H1 (cell line): ENCODE results near the gene NHERF2. TPM values are rescaled to one million over a fixed set of nuclear protein-coding genes. Genes with fewer than 3 reads are reported as not detected.
A peak's percentile ranks its signal among the peaks of the same experiment; 100 is the strongest.

Source experiments
- CTCF ChIA-PET: fragments of 300-600 bp; sonication (Branson Sonifier 250); formaldehyde crosslinking; loops from one replicate; lab custom pipeline; 2021; ENCODE audit not compliant: partially characterized antibody; lab: Charles Lee
- POLR2A ChIA-PET: fragments of 300-600 bp; sonication (Branson Sonifier 250); formaldehyde crosslinking; loops from one replicate; lab custom pipeline; 2021; ENCODE audit warnings: inconsistent platforms; ENCODE audit not compliant: partially characterized antibody; lab: Charles Lee
- DNase-seq, 2 experiments: peaks; one replicate each; pipeline versions ENCODE4 v3.0.0 to v3.0.0-alpha.2; 2010 to 2022; ENCODE audit warnings: low spot score in 2 of 2, low read depth in 1 of 2, mixed read lengths in 1 of 2
- FAIRE-seq: peaks from 2 replicates; lab custom pipeline; 2011; peaks lifted over from hg19 to GRCh38; lab: Jason Lieb, UNC
- H2AFZ ChIP-seq: 2 replicates; pipeline ENCODE4 v1.8.1; 2012; ENCODE audit warnings: low read length, inconsistent platforms
- H2AK5ac ChIP-seq: 2 replicates; pipeline ENCODE4 v1.6.1; 2013; ENCODE audit warnings: low read depth, low read length
- H2BK120ac ChIP-seq: replicated peaks from 2 replicates; pipeline ENCODE3; 2013; ENCODE audit warnings: low read depth, low read length, inconsistent platforms
- H2BK12ac ChIP-seq: 2 replicates; pipeline ENCODE4 v1.6.1; 2013; ENCODE audit warnings: low read depth, low read length
- H2BK15ac ChIP-seq: 2 replicates; pipeline ENCODE4 v1.6.1; 2013; ENCODE audit warnings: low read length
- H2BK20ac ChIP-seq: 2 replicates; pipeline ENCODE4 v1.6.1; 2013; ENCODE audit warnings: low read length
- H2BK5ac ChIP-seq: 2 replicates; pipeline ENCODE4 v1.6.1; 2013; ENCODE audit warnings: low read depth, low read length
- H3K14ac ChIP-seq: 2 replicates; pipeline ENCODE4 v1.6.1; 2013; ENCODE audit warnings: inconsistent platforms; ENCODE audit not compliant: insufficient read length
- H3K18ac ChIP-seq: 2 replicates; pipeline ENCODE4 v1.6.1; 2013; ENCODE audit warnings: low read length; ENCODE audit errors: extremely low read depth
- H3K23ac ChIP-seq: 2 replicates; pipeline ENCODE4 v1.6.1; 2013; ENCODE audit warnings: inconsistent platforms; ENCODE audit not compliant: insufficient read length
- H3K23me2 ChIP-seq: 2 replicates; pipeline ENCODE4 v1.6.1; 2013; ENCODE audit warnings: low read depth, low read length
- H3K27ac ChIP-seq: 2 replicates; pipeline ENCODE4 v1.6.1; 2011; ENCODE audit warnings: low read depth, low read length, inconsistent platforms
- H3K27me3 ChIP-seq, 4 experiments: replicated peaks in 1 of 4; 1 replicate in 1 of 4; 2 replicates in 3 of 4; pipeline versions ENCODE4 v1.6.1 to v1.8.1; 2011 to 2013; ENCODE audit warnings: low read length in 3 of 4, mild to moderate bottlenecking in 3 of 4, inconsistent platforms in 2 of 4, mixed read lengths in 2 of 4, moderate library complexity in 1 of 4; ENCODE audit not compliant: control insufficient read depth in 3 of 4, insufficient read depth in 3 of 4; ENCODE audit errors: extremely low read depth in 1 of 4
- H3K36me3 ChIP-seq, 4 experiments: 2 replicates each; pipeline versions ENCODE4 v1.6.1 to v1.8.1; 2011 to 2013; ENCODE audit warnings: mild to moderate bottlenecking in 4 of 4, low read length in 3 of 4, moderate library complexity in 2 of 4, control low read depth in 1 of 4, inconsistent platforms in 1 of 4; ENCODE audit not compliant: insufficient read depth in 4 of 4, control insufficient read depth in 2 of 4
- H3K4ac ChIP-seq: replicated peaks from 2 replicates; pipeline ENCODE3; 2013; ENCODE audit warnings: low read length, low read depth, mixed read lengths, inconsistent platforms; ENCODE audit not compliant: insufficient read length
- H3K4me1 ChIP-seq, 4 experiments: replicated peaks in 1 of 4; 1 replicate in 1 of 4; 2 replicates in 3 of 4; pipeline versions ENCODE4 v1.6.1 to v1.8.1; 2011 to 2013; ENCODE audit warnings: low read length in 3 of 4, inconsistent platforms in 2 of 4, mixed read lengths in 1 of 4; ENCODE audit not compliant: insufficient read depth in 4 of 4, control insufficient read depth in 3 of 4
- H3K4me2 ChIP-seq, 2 experiments: 2 replicates each; pipeline versions ENCODE4 v1.6.1 to v1.8.1; 2011 to 2013; ENCODE audit warnings: low read depth in 2 of 2, low read length in 2 of 2, control low read depth in 1 of 2, inconsistent platforms in 1 of 2, mild to moderate bottlenecking in 1 of 2; ENCODE audit not compliant: insufficient read depth in 1 of 2
- H3K4me3 ChIP-seq, 4 experiments: fragments of 200-600, 300-600 bp in 1 of 4; sonication (generic), shearing (Covaris generic), sonication (Bioruptor Twin) in 1 of 4; 2 replicates each; pipeline versions ENCODE4 v1.5.1 to v1.8.1; 2011 to 2016; ENCODE audit warnings: low read length in 4 of 4, low read depth in 3 of 4, control low read depth in 2 of 4, inconsistent platforms in 2 of 4, mild to moderate bottlenecking in 2 of 4, mixed read lengths in 1 of 4, moderate library complexity in 1 of 4; ENCODE audit not compliant: insufficient read depth in 2 of 4; ENCODE audit errors: extremely low read depth in 1 of 4
- H3K56ac ChIP-seq: replicated peaks from 2 replicates; pipeline ENCODE3; 2013; ENCODE audit warnings: low read depth, mild to moderate bottlenecking, mixed read lengths, low read length, inconsistent platforms; ENCODE audit not compliant: insufficient read length
- H3K79me1 ChIP-seq: 2 replicates; pipeline ENCODE4 v1.6.1; 2013; ENCODE audit warnings: low read depth, low read length, control low read depth
- H3K79me2 ChIP-seq, 2 experiments: 2 replicates each; pipeline versions ENCODE4 v1.6.1 to v1.8.1; 2012 to 2013; ENCODE audit warnings: low read length in 2 of 2, mild to moderate bottlenecking in 2 of 2, inconsistent platforms in 1 of 2; ENCODE audit not compliant: insufficient read depth in 2 of 2, control insufficient read depth in 1 of 2
- H3K9ac ChIP-seq, 4 experiments: replicated peaks in 1 of 4; 1 replicate in 1 of 4; 2 replicates in 3 of 4; pipeline versions ENCODE4 v1.6.1 to v1.8.1; 2011 to 2013; ENCODE audit warnings: low read depth in 3 of 4, low read length in 3 of 4, control low read depth in 2 of 4, mild to moderate bottlenecking in 2 of 4, moderate library complexity in 2 of 4, inconsistent platforms in 1 of 4; ENCODE audit errors: extremely low read depth in 1 of 4
- H3K9me3 ChIP-seq, 2 experiments: 2 replicates each; pipeline versions ENCODE4 v1.6.1 to v1.8.1; 2012 to 2013; ENCODE audit warnings: mild to moderate bottlenecking in 2 of 2, moderate library complexity in 2 of 2, control low read depth in 1 of 2, inconsistent platforms in 1 of 2, low read depth in 1 of 2, low read length in 1 of 2, mixed read lengths in 1 of 2; ENCODE audit not compliant: insufficient read depth in 2 of 2
- H4K20me1 ChIP-seq, 2 experiments: replicated peaks in 1 of 2; 2 replicates each; pipeline versions ENCODE3 to v1.8.1; 2011 to 2013; ENCODE audit warnings: inconsistent platforms in 2 of 2, low read length in 2 of 2, mild to moderate bottlenecking in 1 of 2; ENCODE audit not compliant: insufficient read depth in 2 of 2, control insufficient read depth in 1 of 2
- H4K5ac ChIP-seq: 2 replicates; pipeline ENCODE4 v1.6.1; 2013; ENCODE audit warnings: low read length, low read depth, mixed read lengths, inconsistent platforms; ENCODE audit not compliant: insufficient read length
- H4K8ac ChIP-seq: 2 replicates; pipeline ENCODE4 v1.8.0; 2013; ENCODE audit warnings: mild to moderate bottlenecking, moderate library complexity, low read length, inconsistent platforms; ENCODE audit not compliant: insufficient read depth; ENCODE audit errors: extremely low read depth
- H4K91ac ChIP-seq: replicated peaks from 2 replicates; pipeline ENCODE3; 2013; ENCODE audit warnings: low read length, mixed read lengths, inconsistent platforms; ENCODE audit not compliant: insufficient read length
- HDAC2 ChIP-seq, 2 experiments: fragments of 300-600 bp in 1 of 2; sonication (generic) in 1 of 2; IDR thresholded peaks; 2 replicates each; pipeline ENCODE4 v1.6.1; 2011 to 2012; ENCODE audit warnings: low read depth in 2 of 2, low read length in 2 of 2, mild to moderate bottlenecking in 2 of 2, moderate library complexity in 2 of 2, borderline replicate concordance in 1 of 2, inconsistent platforms in 1 of 2
- KDM4A ChIP-seq: IDR thresholded peaks from one replicate; pipeline ENCODE4 v1.7.1; 2012; ENCODE audit warnings: low read depth, mild to moderate bottlenecking, moderate library complexity, low read length, inconsistent platforms; ENCODE audit not compliant: severe bottlenecking
- TAF1 ChIP-seq: IDR thresholded peaks from 2 replicates; pipeline ENCODE4 v1.6.1; 2011; ENCODE audit warnings: mild to moderate bottlenecking, low read depth, low read length
- TCF12 ChIP-seq: IDR thresholded peaks from 2 replicates; pipeline ENCODE4 v1.6.1; 2011; ENCODE audit warnings: low read depth, mild to moderate bottlenecking, low read length
- WGBS, 2 experiments: shearing (Covaris generic) in 1 of 2; methylation state at CpG; one replicate each; pipeline versions ENCODE4 v1.1.6 to v1.1.7; 2013 to 2015; ENCODE audit warnings: low lambda C conversion rate in 2 of 2, mixed read lengths in 2 of 2, inconsistent platforms in 1 of 2, low coverage in 1 of 2, missing lambda C conversion rate in 1 of 2; ENCODE audit not compliant: insufficient replicate concordance in 2 of 2, insufficient coverage in 1 of 2, insufficient read length in 1 of 2; ENCODE audit errors: extremely low coverage in 1 of 2, missing lambda C conversion rate in 1 of 2; 5-methylcytosine and 5-hydroxymethylcytosine counted together
- polyA plus RNA-seq, 7 experiments: library from polyadenylated mRNA; depleted of rRNA in 3 of 7; stranded (reverse) in 5 of 7; unstranded in 2 of 7; fragments of >200 nt in 5 of 7; fragments of 200-250 nt in 2 of 7; gene quantifications; 1 replicate in 5 of 7; 2 replicates in 1 of 7; 4 replicates in 1 of 7; pipeline versions ENCODE4 v1.2.1 to v1.2.3, GENCODE V29; 2011 to 2013; ENCODE audit warnings: missing spikeins in 2 of 7, mixed read lengths in 2 of 7
- total RNA-seq: library from RNA; stranded (reverse); fragmentation: NEBNext Ultra II Directional; extraction: Animal tissue kit (Norgen Biotek cat#: 25700); gene quantifications from 2 replicates; pipeline ENCODE4 v1.2.1, GENCODE V29; 2021
- TF ChIP-seq, protein P1 (sequence below): IDR thresholded peaks from 2 replicates; pipeline ENCODE4 v1.6.1; 2012; ENCODE audit warnings: inconsistent platforms

NHERF2 gene
- total and polyA plus RNA-seq, 2 of the 8 experiments (the other 6 are each of a cell fraction or from before 2014, with no cell fraction given), result 13.9 to 19.3 TPM

DNA sequence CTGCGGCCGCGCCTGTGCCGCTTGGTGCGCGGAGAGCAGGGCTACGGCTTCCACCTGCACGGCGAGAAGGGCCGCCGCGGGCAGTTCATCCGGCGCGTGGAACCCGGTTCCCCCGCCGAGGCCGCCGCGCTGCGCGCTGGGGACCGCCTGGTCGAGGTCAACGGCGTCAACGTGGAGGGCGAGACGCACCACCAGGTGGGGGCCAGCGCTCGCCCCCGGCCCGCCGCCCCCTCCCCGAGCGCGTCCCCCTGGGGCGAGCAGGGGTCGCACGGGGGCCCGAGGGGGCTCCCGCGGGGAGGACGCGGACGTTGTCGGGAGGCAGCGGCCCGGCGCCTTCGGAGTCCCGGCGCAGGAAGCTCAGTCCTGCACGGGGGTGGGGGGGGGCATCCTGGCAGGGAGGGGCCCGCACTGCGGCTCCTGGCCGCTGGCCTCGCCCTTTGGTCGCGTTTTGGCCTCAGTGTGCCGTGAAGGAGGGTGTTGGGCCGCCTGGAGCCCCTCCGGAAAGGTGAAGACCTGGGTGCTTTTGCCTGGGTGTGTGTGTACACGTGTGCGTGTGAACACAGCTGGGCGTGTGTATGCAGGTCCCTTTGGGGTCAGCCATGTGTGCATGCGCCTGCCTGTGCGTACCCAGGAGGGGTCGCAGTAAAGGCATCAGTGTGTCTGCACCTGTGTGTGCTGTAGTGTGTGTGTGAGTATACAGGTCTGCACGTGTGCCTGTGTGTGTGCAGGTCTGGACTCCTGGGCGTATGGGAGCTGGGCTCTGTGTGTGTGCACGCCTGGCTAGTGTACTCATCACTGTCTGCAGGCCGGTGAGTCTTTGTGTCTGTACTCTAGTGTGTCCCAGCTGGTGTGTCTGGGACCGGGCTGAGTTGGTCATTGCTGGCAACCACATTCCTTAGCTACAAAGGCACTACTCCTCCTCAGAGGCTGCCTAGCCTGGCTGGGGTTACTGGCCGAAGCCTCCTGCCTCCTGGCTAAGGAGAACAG lies 615 bp downstream of the NHERF2 start:
- Histone ChIP-seq H3K27ac (no peak overlapping the region), H3K56ac (no peak overlapping the region), H3K79me1 (no peaks in the 10 kb centered on the region), H3K4me1 (peaks cover 0 to 14% (median 11%) of the 10 kb centered on the region in 4 experiments; a peak in 5 of 7 replicates), H2BK120ac (peak overlapping the region; percentile 64), H3K23ac (no peak overlapping the region), H3K27me3 (peaks cover 0 to 27% (median 21%) of the 10 kb centered on the region in 4 experiments; a peak in 5 of 7 replicates), H2AFZ (no peak overlapping the region), H3K18ac (peak overlapping the region; percentile 65; the same call in 1 of the 2 replicates), H4K5ac (no peak overlapping the region), H3K4ac (peak overlapping the region; percentile 98), H2BK15ac (peak overlapping the region; percentile 92), H3K4me2 (peak overlapping the region; percentile 61 to 80), H2BK12ac (peak overlapping the region; percentile 96; the same call in 1 of the 2 replicates), H3K14ac (no peak overlapping the region), H3K9ac (peak overlapping the region in 1 of 4 experiments; percentile 2; a peak in 1 of 7 replicates), H3K79me2 (no peaks in the 10 kb centered on the region), H2BK20ac (no peak overlapping the region; the same call in 1 of the 2 replicates), H4K8ac (peak overlapping the region; percentile 40), H2AK5ac (peak overlapping the region; percentile 87; the same call in 1 of the 2 replicates), H3K9me3 (no peaks in the 10 kb centered on the region), H3K23me2 (peaks cover 7% of the 10 kb centered on the region; the same call in 1 of the 2 replicates), H3K4me3 (peak overlapping the region; percentile 42 to 66 (median 46)), H4K20me1 (peaks cover 0 to 9% of the 10 kb centered on the region in 2 experiments), H2BK5ac (0 out of 2 replicates have a peak overlapping the region, but pooled peaks have one; percentile 66), H4K91ac (peak overlapping the region; percentile 95), H3K36me3 (no peaks in the 10 kb centered on the region)
- 25% methylated on average over 34 of the region's 76 CpGs; no CpG with 5 or more reads in 1 of the 2 experiments for WGBS, 2 experiments
- ChIA-PET CTCF (interaction anchor here (0.8 to 2.1 kb wide), 11 partner anchors 8 to 113 kb away, joined by 3 to 7 read pairs (median 4); no protein-coding TSS in a partner anchor), POLR2A (interaction anchor here (0.5 to 1.6 kb wide), 12 partner anchors 10 to 434 kb away, joined by 3 to 7 read pairs (median 3); partner anchors contain the start of genes RPS2 and TRAF7)
- no peak for FAIRE-seq
- peak in 1 of 2 experiments; percentile 66 for DNase-seq
- TF ChIP-seq, protein P1, sequence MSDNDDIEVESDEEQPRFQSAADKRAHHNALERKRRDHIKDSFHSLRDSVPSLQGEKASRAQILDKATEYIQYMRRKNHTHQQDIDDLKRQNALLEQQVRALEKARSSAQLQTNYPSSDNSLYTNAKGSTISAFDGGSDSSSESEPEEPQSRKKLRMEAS, result no peak; the same call in 1 of the 2 replicates
- TF ChIP-seq HDAC2 (IDR thresholded peaks at IDR 0.05; ENCODE audit: borderline replicate concordance in 1 of 2, low read depth in 2 of 2, low read length in 2 of 2) (no peak), TCF12 (no peak), TAF1 (no peak), KDM4A (peak; percentile 17)
